GM10248 (cell line): ENCODE measurements around the gene DCUN1D3.

ENCODE experiments used
- CTCF ChIA-PET: fragments of 300-600 bp; sonication (Branson Sonifier 250); formaldehyde crosslinking; extraction: SDS; loops from one replicate; lab custom pipeline; 2021; ENCODE audit warnings: antibody characterized with exemption; lab: Yijun Ruan, JAX
- POLR2A ChIA-PET: fragments of 350-650 bp; sonication (Branson Sonifier 250); formaldehyde crosslinking; extraction: SDS; loops from one replicate; lab custom pipeline; 2020; ENCODE audit warnings: antibody characterized with exemption; lab: Yijun Ruan, JAX
- DNase-seq: peaks from one replicate; pipeline ENCODE4 v3.0.0; 2012; ENCODE audit errors: extremely low spot score
- TF ChIP-seq, protein P1 (sequence below): IDR thresholded peaks from 2 replicates; pipeline ENCODE4 v1.5.1; 2012; ENCODE audit warnings: mild to moderate bottlenecking, low read depth; ENCODE audit errors: extremely low read depth, missing control alignments, control extremely low read depth

The DCUN1D3 gene

GRCh38 chr16:20878682-20879147, 21.4 kb downstream of the DCUN1D3 start:
- TF ChIP-seq, protein P1, sequence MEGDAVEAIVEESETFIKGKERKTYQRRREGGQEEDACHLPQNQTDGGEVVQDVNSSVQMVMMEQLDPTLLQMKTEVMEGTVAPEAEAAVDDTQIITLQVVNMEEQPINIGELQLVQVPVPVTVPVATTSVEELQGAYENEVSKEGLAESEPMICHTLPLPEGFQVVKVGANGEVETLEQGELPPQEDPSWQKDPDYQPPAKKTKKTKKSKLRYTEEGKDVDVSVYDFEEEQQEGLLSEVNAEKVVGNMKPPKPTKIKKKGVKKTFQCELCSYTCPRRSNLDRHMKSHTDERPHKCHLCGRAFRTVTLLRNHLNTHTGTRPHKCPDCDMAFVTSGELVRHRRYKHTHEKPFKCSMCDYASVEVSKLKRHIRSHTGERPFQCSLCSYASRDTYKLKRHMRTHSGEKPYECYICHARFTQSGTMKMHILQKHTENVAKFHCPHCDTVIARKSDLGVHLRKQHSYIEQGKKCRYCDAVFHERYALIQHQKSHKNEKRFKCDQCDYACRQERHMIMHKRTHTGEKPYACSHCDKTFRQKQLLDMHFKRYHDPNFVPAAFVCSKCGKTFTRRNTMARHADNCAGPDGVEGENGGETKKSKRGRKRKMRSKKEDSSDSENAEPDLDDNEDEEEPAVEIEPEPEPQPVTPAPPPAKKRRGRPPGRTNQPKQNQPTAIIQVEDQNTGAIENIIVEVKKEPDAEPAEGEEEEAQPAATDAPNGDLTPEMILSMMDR: no peak
- POLR2A ChIA-PET: no interaction called here
- DNase-seq: no peak

DNA sequence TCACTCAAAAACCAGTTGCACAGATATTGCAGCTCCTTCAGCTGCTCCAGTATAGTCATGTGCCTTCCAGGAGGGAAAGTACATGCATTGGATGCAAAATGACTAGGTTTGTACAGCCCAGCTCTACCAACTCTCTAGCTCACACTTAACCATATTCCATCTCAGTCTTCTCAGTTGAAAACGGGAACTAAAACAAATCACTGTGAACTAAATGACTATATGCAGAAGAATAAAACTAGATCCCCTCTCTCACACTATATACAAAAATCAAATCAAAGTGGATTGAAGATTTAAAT, 24.9 kb downstream of the DCUN1D3 start:
- no peak for DNase-seq
- ChIA-PET POLR2A (interaction anchor here (0.6 kb wide), 1 partner anchor 25 kb away, joined by 3 read pairs; the partner anchor contains the start of genes DCUN1D3 and LYRM1), CTCF (interaction anchor here (1.8 to 5.1 kb wide), 4 partner anchors 8 to 66 kb away, joined by 5 to 31 read pairs (median 10); no protein-coding TSS in a partner anchor)
- TF ChIP-seq, protein P1: no peak

More at GRCh38 chr16:20878682-20879147, 21.4 kb downstream of the DCUN1D3 start:
- CTCF ChIA-PET: interaction anchor here (0.6 to 1.4 kb wide), 2 partner anchors 43 to 789 kb away, joined by 3 to 4 read pairs; no protein-coding TSS in a partner anchor

DNA sequence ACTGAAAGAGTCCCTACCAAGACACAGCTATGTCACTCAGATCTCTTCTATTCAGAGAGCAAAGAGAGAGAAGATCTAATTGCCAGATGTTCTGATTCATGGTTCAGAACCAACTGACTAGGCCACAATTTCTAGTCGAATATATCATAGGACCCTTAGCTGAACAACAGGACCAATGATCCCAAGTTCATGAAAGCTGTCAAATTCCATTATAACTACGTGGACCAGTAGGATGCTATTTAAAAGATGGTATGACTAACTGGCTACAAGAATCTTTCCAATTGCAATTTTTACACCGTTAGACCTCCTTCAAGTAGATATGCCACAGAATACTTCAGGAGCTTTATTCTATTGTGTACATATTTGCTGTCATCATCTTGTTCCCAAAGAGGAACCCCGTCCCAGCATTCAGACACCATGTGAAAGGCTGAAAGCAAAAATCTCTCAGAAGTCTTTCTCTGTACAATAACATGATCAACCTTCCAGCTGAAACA, 26.0 kb downstream of the DCUN1D3 start:
- POLR2A ChIA-PET: interaction anchor here (0.7 kb wide), 1 partner anchor 8 kb away, joined by 4 read pairs; no protein-coding TSS in a partner anchor
- CTCF ChIA-PET: interaction anchor here (0.9 to 5.1 kb wide), 8 partner anchors 9 to 67 kb away, joined by 3 to 31 read pairs (median 5); no protein-coding TSS in a partner anchor
- TF ChIP-seq, protein P1: no peak

GRCh38 chr16:20873331-20873730, 26.8 kb downstream of the DCUN1D3 start:
- no peak for DNase-seq
- POLR2A ChIA-PET: interaction anchor here (0.6 kb wide), 1 partner anchor 16 kb away, joined by 6 read pairs; no protein-coding TSS in a partner anchor
- TF ChIP-seq, protein P1: no peak
- CTCF ChIA-PET: interaction anchor here (1.5 to 5.1 kb wide), 3 partner anchors 8 to 24 kb away, joined by 4 to 31 read pairs (median 15); no protein-coding TSS in a partner anchor

More for the DNA sequence above, 26.0 kb downstream of the DCUN1D3 start:
- no peak for DNase-seq

GRCh38 chr16:20871941-20872815, 28.0 kb downstream of the DCUN1D3 start:
- DNase-seq: no peak
- TF ChIP-seq, protein P1: no peak
- CTCF ChIA-PET: interaction anchor here (1.2 kb wide), 1 partner anchor 21 kb away, joined by 7 read pairs; no protein-coding TSS in a partner anchor
- POLR2A ChIA-PET: no interaction called here

DNA sequence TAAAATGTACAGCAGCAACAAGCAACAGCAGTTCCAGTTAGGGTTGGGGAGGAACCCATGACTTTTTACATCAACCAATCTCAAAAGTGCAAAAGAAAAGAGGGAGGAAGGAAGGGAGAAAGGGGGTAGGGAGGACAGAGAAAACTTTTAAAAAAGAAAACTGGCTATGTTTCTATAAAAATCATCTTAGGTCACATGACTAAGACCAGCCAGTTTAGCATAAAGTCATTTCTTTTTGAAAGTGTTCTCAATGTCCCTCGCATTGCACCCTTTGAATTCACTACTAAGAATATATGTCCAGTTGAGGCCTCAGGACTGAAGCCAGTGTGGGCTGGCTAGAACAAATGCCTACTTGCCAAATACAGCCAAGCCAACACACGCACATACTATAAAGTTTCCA, 28.9 kb downstream of the DCUN1D3 start:
- CTCF ChIA-PET: interaction anchor here (1.2 kb wide), 1 partner anchor 20 kb away, joined by 7 read pairs; no protein-coding TSS in a partner anchor
- TF ChIP-seq, protein P1: no peak
- POLR2A ChIA-PET: no interaction called here
- DNase-seq: no peak
